HEK293 (cell line): Measurements from ENCODE around the gene TBC1D16.
A peak's percentile ranks its signal among the peaks of the same experiment; 100 is the strongest.

ENCODE experiments used
- CTCF ChIA-PET: fragments of 350-600 bp; formaldehyde crosslinking; extraction: SDS; loops from one replicate; lab custom pipeline; 2021; ENCODE audit warnings: antibody characterized with exemption; lab: Yijun Ruan, JAX
- POLR2A ChIA-PET: fragments of 300-600 bp; formaldehyde crosslinking; extraction: SDS; loops from one replicate; lab custom pipeline; 2020; ENCODE audit warnings: antibody characterized with exemption, inconsistent platforms; lab: Yijun Ruan, JAX
- H3K27ac ChIP-seq: fragments of 200-500 bp; sonication (Bioruptor generic); 2 replicates; pipeline ENCODE4 v1.5.1; 2014; ENCODE audit warnings: low read depth, low read length, control low read depth, inconsistent platforms; ENCODE audit errors: extremely low read depth
- H3K36me3 ChIP-seq, 2 experiments: fragments of 200-500 bp in 1 of 2; sonication (Bioruptor generic) in 1 of 2; 1 replicate in 1 of 2; 2 replicates in 1 of 2; pipeline ENCODE4 v1.5.1; 2014 to 2017; ENCODE audit warnings: inconsistent platforms in 2 of 2, low read length in 2 of 2; ENCODE audit not compliant: control insufficient read depth in 2 of 2, insufficient read depth in 1 of 2
- H3K4me1 ChIP-seq: fragments of 200-500 bp; sonication (Bioruptor generic); 2 replicates; pipeline ENCODE4 v1.5.1; 2014; ENCODE audit warnings: mild to moderate bottlenecking, low read length, inconsistent platforms; ENCODE audit not compliant: control insufficient read depth, insufficient read depth
- H3K4me3 ChIP-seq: 2 replicates; pipeline ENCODE4 v1.5.1; 2011; ENCODE audit warnings: low read depth, mild to moderate bottlenecking, control low read depth, low read length, moderate library complexity
- H3K9me3 ChIP-seq: fragments of 200-500 bp; sonication (Bioruptor generic); 2 replicates; pipeline ENCODE4 v1.5.1; 2014; ENCODE audit warnings: low read depth, low read length, inconsistent platforms; ENCODE audit not compliant: control insufficient read depth, insufficient read depth
- ATF2 ChIP-seq: fragments of 450-650 bp; formaldehyde crosslinking; IDR thresholded peaks from 2 replicates; pipeline ENCODE4 v1.5.1; 2016; ENCODE audit warnings: missing biosample characterization, missing genetic modification characterization, low read depth
- GLI4 ChIP-seq: fragments of 450-650 bp; formaldehyde crosslinking; IDR thresholded peaks from 2 replicates; pipeline ENCODE4 v1.5.1; 2016; ENCODE audit warnings: missing biosample characterization, missing genetic modification characterization
- GLIS1 ChIP-seq: fragments of 450-650 bp; formaldehyde crosslinking; IDR thresholded peaks from 2 replicates; pipeline ENCODE4 v1.5.1; 2016; ENCODE audit warnings: missing biosample characterization, missing genetic modification characterization
- IKZF3 ChIP-seq: fragments of 450-650 bp; IDR thresholded peaks from 2 replicates; pipeline ENCODE4 v1.5.0; 2018; ENCODE audit warnings: missing biosample characterization, mild to moderate bottlenecking, missing genetic modification characterization, moderate library complexity
- KLF16 ChIP-seq: fragments of 450-650 bp; formaldehyde crosslinking; IDR thresholded peaks from 2 replicates; pipeline ENCODE4 v1.5.1; 2017; ENCODE audit warnings: missing biosample characterization, missing genetic modification characterization
- TSHZ1 ChIP-seq: fragments of 450-650 bp; formaldehyde crosslinking; IDR thresholded peaks from 2 replicates; pipeline ENCODE4 v1.5.1; 2016; ENCODE audit warnings: missing biosample characterization, missing genetic modification characterization, borderline replicate concordance
- ZBTB44 ChIP-seq: fragments of 450-650 bp; IDR thresholded peaks from 2 replicates; pipeline ENCODE4 v1.5.1; 2018; ENCODE audit warnings: missing biosample characterization, mild to moderate bottlenecking, missing genetic modification characterization
- ZBTB49 ChIP-seq: fragments of 450-650 bp; formaldehyde crosslinking; IDR thresholded peaks from 2 replicates; pipeline ENCODE4 v1.5.1; 2016; ENCODE audit warnings: missing biosample characterization, missing genetic modification characterization, low read depth
- ZBTB7A ChIP-seq: fragments of 450-650 bp; formaldehyde crosslinking; IDR thresholded peaks from 2 replicates; pipeline ENCODE4 v1.5.1; 2016; ENCODE audit warnings: low read depth, missing biosample characterization, missing genetic modification characterization
- ZFP69B ChIP-seq: fragments of 450-650 bp; formaldehyde crosslinking; IDR thresholded peaks from 2 replicates; pipeline ENCODE4 v1.5.1; 2016; ENCODE audit warnings: missing biosample characterization, missing genetic modification characterization
- ZNF16 ChIP-seq: fragments of 450-650 bp; formaldehyde crosslinking; IDR thresholded peaks from 2 replicates; pipeline ENCODE4 v1.5.1; 2016; ENCODE audit warnings: low read depth, missing biosample characterization, missing genetic modification characterization
- ZNF2 ChIP-seq: fragments of 450-650 bp; formaldehyde crosslinking; IDR thresholded peaks from 2 replicates; pipeline ENCODE4 v1.5.1; 2016; ENCODE audit warnings: missing biosample characterization, missing genetic modification characterization
- ZNF324 ChIP-seq: fragments of 450-650 bp; formaldehyde crosslinking; IDR thresholded peaks from 2 replicates; pipeline ENCODE4 v1.5.1; 2016; ENCODE audit warnings: missing biosample characterization, missing genetic modification characterization
- ZNF335 ChIP-seq: fragments of 450-650 bp; formaldehyde crosslinking; conservative IDR thresholded peaks from 2 replicates; pipeline ENCODE4 v1.5.1; 2016; ENCODE audit warnings: missing biosample characterization, missing genetic modification characterization
- ZNF394 ChIP-seq: fragments of 450-650 bp; formaldehyde crosslinking; IDR thresholded peaks from 2 replicates; pipeline ENCODE4 v1.5.1; 2016; ENCODE audit warnings: missing biosample characterization, missing genetic modification characterization, mild to moderate bottlenecking, moderate library complexity, borderline replicate concordance
- ZNF623 ChIP-seq: fragments of 450-650 bp; formaldehyde crosslinking; IDR thresholded peaks from 2 replicates; pipeline ENCODE4 v1.5.1; 2016; ENCODE audit warnings: missing biosample characterization, missing genetic modification characterization
- ZNF654 ChIP-seq: fragments of 450-650 bp; formaldehyde crosslinking; IDR thresholded peaks from 2 replicates; pipeline ENCODE4 v1.5.1; 2016; ENCODE audit warnings: low read depth, missing biosample characterization, missing genetic modification characterization
- ZNF843 ChIP-seq: fragments of 450-650 bp; formaldehyde crosslinking; IDR thresholded peaks from 2 replicates; pipeline ENCODE4 v1.5.1; 2016; ENCODE audit warnings: missing biosample characterization, missing genetic modification characterization
- ZSCAN5A ChIP-seq: fragments of 450-650 bp; formaldehyde crosslinking; IDR thresholded peaks from 2 replicates; pipeline ENCODE4 v1.5.1; 2016; ENCODE audit warnings: missing biosample characterization, missing genetic modification characterization
- TF ChIP-seq, protein P1 (sequence below): fragments of 450-650 bp; IDR thresholded peaks from 2 replicates; pipeline ENCODE4 v1.5.1; 2018; ENCODE audit warnings: missing biosample characterization, missing genetic modification characterization
- TF ChIP-seq, protein P2 (sequence below): fragments of 450-650 bp; formaldehyde crosslinking; IDR thresholded peaks from 2 replicates; pipeline ENCODE4 v1.5.1; 2016; ENCODE audit warnings: missing biosample characterization, missing genetic modification characterization

TBC1D16 gene

DNA sequence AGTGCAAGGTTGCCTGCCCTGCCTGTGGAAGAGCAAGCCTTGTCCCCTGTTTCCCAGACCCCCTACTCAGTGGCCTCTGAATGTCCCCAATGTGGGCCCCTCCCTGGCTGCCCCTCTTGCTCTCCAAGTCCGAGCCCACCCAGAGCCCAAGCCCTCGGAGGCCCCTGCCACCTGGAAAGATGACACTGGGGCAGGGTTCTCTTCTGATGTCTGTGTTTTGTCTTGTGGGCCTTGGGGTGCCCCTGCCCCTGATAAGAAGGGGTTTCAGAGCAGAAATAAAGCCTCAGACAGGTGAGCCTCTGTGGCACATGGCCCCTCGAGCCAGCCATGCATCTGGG, 111.1 kb downstream of the TBC1D16 start:
- peaks cover 2% of the 10 kb centered on the region; the same call in 1 of the 2 replicates for H3K4me1 ChIP-seq
- CTCF ChIA-PET: interaction anchor here (0.6 to 2.2 kb wide), 14 partner anchors 9 to 189 kb away, joined by 3 to 17 read pairs (median 6); partner anchors contain the start of gene CBX4

GRCh38 chr17:79923974-79924638, 111.6 kb downstream of the TBC1D16 start:
- Histone ChIP-seq H3K9me3 (no peaks in the 10 kb centered on the region), H3K36me3 (no peaks in the 10 kb centered on the region), H3K4me3 (no peak overlapping the region), H3K27ac (no peak overlapping the region), H3K4me1 (peaks cover 2% of the 10 kb centered on the region; the same call in 1 of the 2 replicates)
- POLR2A ChIA-PET: no interaction called here
- CTCF ChIA-PET: interaction anchor here (0.6 to 2.2 kb wide), 38 partner anchors 9 to 201 kb away, joined by 3 to 17 read pairs (median 4); partner anchors contain the start of gene CBX4
- TF ChIP-seq ZBTB49 (tag by site-specific recombination): no peak
- peak; percentile 88 for TF ChIP-seq ZFP69B (tag by site-specific recombination)
- TF ChIP-seq, protein P1, sequence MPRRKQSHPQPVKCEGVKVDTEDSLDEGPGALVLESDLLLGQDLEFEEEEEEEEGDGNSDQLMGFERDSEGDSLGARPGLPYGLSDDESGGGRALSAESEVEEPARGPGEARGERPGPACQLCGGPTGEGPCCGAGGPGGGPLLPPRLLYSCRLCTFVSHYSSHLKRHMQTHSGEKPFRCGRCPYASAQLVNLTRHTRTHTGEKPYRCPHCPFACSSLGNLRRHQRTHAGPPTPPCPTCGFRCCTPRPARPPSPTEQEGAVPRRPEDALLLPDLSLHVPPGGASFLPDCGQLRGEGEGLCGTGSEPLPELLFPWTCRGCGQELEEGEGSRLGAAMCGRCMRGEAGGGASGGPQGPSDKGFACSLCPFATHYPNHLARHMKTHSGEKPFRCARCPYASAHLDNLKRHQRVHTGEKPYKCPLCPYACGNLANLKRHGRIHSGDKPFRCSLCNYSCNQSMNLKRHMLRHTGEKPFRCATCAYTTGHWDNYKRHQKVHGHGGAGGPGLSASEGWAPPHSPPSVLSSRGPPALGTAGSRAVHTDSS (tag by site-specific recombination): no peak
- peak; percentile 18; the same call in 1 of the 2 replicates for TF ChIP-seq GLIS1 (tag by site-specific recombination)
- no peak for TF ChIP-seq ZBTB44
- TF ChIP-seq TSHZ1 (tag by site-specific recombination): no peak
- TF ChIP-seq ATF2: no peak
- TF ChIP-seq ZNF654 (tag by site-specific recombination): peak; percentile 51
- TF ChIP-seq, protein P2, sequence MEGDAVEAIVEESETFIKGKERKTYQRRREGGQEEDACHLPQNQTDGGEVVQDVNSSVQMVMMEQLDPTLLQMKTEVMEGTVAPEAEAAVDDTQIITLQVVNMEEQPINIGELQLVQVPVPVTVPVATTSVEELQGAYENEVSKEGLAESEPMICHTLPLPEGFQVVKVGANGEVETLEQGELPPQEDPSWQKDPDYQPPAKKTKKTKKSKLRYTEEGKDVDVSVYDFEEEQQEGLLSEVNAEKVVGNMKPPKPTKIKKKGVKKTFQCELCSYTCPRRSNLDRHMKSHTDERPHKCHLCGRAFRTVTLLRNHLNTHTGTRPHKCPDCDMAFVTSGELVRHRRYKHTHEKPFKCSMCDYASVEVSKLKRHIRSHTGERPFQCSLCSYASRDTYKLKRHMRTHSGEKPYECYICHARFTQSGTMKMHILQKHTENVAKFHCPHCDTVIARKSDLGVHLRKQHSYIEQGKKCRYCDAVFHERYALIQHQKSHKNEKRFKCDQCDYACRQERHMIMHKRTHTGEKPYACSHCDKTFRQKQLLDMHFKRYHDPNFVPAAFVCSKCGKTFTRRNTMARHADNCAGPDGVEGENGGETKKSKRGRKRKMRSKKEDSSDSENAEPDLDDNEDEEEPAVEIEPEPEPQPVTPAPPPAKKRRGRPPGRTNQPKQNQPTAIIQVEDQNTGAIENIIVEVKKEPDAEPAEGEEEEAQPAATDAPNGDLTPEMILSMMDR (tag by site-specific recombination): peak; percentile 62
- peak; percentile 35; the same call in 1 of the 2 replicates for TF ChIP-seq ZNF394 (tag by site-specific recombination)
- TF ChIP-seq KLF16 (tag by site-specific recombination): no peak
- no peak for TF ChIP-seq ZNF623 (tag by site-specific recombination)
- TF ChIP-seq ZNF335: no peak
- TF ChIP-seq ZNF2 (tag by site-specific recombination): peak; percentile 72; the same call in 1 of the 2 replicates

More for the DNA sequence above, 111.1 kb downstream of the TBC1D16 start:
- H3K4me3 ChIP-seq: no peak overlapping the region
- POLR2A ChIA-PET: no interaction called here
- TF ChIP-seq ZBTB7A (no peak), ZSCAN5A (tag by site-specific recombination) (no peak), ZNF843 (tag by site-specific recombination) (no peak), GLI4 (no peak), IKZF3 (tag by site-specific recombination) (no peak), ZNF16 (tag by site-specific recombination) (no peak), ZNF324 (tag by site-specific recombination) (no peak)
- TF ChIP-seq, all 188 proteins: peak for 0
- no peaks in the 10 kb centered on the region for H3K9me3 ChIP-seq
- no peaks in the 10 kb centered on the region for H3K36me3 ChIP-seq
- no peak overlapping the region for H3K27ac ChIP-seq
